ENCODE measurements around the gene TFCP2L1.

DNA sequence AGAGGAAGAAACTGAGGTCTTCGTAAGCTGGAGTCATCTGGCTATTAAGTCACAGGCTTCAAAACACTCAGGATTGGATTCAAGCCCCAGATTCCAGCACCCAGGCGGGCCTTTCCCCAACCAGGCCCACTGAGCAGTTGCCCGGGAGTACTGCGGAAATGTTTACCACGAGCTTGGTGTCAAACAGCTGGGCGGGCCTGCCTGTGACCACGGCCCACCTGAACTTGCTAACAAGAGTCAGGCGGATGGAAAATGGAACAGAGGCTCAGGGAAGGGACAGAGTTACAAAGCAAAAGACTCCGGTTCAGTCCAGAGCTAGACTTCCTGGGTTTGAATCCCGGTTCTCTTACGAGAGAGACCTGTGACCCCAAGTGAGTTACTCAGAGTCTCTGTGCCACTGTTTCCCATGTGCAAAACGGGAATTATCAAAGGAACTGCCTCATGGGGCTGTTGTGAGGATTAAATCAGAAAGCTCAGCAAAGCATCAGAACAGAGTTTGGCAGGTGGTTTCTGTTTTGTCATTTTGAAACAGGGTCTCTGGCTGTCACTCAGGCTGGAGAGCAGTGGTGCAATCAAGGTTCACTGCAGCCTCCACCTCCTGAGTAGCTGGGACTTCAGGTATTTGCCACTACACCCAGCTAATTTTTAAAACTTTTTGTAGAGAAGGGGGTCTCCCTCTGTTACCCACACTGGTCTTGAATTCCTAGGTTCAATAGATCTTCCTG is 49.0 kb upstream of the TFCP2L1 start:
- TF ChIP-seq MAX (IDR thresholded peaks at IDR 0.05; ENCODE audit: insufficient read depth, insufficient read length) (no peak), GATA2 (IDR thresholded peaks at IDR 0.05; ENCODE audit: insufficient read depth, insufficient read length, low read depth, low read length) (no peak), CTCF (IDR thresholded peaks at IDR 0.05; ENCODE audit: extremely low read depth in 1 of 2, insufficient read depth in 1 of 2, low read depth in 1 of 2, low read length in 2 of 2) (no peak), JUN (IDR thresholded peaks at IDR 0.05; ENCODE audit: borderline replicate concordance, insufficient read depth, insufficient read length, low read depth) (no peak), POLR2A (IDR thresholded peaks at IDR 0.05; ENCODE audit: low read depth, low read length) (no peak), POLR2AphosphoS5 (IDR thresholded peaks at IDR 0.05; ENCODE audit: insufficient read depth, low read depth, low read length) (no peak), FOS (IDR thresholded peaks at IDR 0.05; ENCODE audit: borderline replicate concordance, insufficient read depth, low read length) (no peak), EZH2 (IDR thresholded peaks at IDR 0.05; ENCODE audit: borderline replicate concordance, low read depth, low read length, severe bottlenecking) (no peak), MYC (IDR thresholded peaks at IDR 0.05; ENCODE audit: low read depth, low read length) (no peak)

All from endothelial cell of umbilical vein (primary cell).